ENCODE results near the gene BMP2.

Gene BMP2

DNA sequence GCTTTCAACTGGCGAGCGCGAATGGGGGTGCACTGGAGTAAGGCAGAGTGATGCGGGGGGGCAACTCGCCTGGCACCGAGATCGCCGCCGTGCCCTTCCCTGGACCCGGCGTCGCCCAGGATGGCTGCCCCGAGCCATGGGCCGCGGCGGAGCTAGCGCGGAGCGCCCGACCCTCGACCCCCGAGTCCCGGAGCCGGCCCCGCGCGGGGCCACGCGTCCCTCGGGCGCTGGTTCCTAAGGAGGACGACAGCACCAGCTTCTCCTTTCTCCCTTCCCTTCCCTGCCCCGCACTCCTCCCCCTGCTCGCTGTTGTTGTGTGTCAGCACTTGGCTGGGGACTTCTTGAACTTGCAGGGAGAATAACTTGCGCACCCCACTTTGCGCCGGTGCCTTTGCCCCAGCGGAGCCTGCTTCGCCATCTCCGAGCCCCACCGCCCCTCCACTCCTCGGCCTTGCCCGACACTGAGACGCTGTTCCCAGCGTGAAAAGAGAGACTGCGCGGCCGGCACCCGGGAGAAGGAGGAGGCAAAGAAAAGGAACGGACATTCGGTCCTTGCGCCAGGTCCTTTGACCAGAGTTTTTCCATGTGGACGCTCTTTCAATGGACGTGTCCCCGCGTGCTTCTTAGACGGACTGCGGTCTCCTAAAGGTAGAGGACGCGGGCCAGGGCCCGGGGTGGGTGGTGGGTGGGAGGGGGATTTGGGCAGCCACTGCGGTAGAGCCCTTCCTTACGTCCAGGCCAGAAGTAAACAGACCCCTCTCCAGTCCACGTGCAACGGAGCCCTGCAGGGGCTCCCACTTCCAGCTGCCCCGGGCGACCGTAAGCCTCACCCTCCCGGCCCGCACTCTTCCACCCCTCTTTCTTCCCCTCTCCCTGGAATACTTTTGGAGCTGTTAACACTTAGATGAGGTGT is 998 bp downstream of the BMP2 start:
- DNase-seq (ENCODE audit: low read depth) = peak; percentile 27

DNA sequence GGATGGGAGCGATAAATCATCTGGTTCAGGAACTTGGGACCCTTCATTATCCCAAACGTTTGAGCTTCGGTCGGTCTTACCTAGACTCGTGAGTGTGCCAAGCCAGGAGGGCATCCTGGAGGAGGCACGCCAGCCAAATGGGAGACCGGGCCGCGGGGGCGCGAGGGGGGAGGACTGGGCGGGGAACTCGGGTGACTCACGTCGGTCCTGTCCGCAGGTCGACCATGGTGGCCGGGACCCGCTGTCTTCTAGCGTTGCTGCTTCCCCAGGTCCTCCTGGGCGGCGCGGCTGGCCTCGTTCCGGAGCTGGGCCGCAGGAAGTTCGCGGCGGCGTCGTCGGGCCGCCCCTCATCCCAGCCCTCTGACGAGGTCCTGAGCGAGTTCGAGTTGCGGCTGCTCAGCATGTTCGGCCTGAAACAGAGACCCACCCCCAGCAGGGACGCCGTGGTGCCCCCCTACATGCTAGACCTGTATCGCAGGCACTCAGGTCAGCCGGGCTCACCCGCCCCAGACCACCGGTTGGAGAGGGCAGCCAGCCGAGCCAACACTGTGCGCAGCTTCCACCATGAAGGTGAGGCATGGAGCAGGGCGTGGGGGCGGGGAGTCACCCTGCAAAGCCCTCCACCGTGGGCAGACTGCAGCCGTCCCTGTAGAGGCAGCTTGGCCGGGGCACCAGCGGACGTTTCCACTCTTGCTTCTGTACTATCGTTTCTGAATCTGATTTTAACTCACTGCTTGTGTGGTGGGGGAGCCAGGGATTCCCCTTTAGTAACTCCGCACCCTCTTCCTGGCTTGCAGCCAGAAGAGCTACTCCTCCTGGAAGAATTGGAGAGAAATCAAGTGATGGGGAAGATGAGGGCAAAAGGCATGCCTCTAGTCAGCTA is 2.7 kb downstream of the BMP2 start:
- DNase-seq (ENCODE audit: low read depth) = no peak

DNA sequence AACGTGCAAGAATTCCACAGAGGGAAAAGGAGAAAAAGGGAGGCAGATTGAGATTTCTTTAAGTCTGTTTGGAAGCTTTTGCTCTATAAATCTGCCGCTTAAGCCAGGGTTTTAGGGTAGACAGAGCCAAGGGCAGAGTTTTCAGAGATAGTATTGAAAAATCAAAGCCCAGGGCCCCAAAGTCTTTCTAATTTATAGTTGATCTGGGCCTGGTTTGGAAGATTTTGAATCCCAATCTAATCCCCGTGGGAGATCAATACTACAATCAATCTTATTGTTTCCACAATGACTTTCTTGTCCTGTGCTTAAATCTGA is 3.3 kb downstream of the BMP2 start:
- no peak for DNase-seq (ENCODE audit: low read depth)

DNA sequence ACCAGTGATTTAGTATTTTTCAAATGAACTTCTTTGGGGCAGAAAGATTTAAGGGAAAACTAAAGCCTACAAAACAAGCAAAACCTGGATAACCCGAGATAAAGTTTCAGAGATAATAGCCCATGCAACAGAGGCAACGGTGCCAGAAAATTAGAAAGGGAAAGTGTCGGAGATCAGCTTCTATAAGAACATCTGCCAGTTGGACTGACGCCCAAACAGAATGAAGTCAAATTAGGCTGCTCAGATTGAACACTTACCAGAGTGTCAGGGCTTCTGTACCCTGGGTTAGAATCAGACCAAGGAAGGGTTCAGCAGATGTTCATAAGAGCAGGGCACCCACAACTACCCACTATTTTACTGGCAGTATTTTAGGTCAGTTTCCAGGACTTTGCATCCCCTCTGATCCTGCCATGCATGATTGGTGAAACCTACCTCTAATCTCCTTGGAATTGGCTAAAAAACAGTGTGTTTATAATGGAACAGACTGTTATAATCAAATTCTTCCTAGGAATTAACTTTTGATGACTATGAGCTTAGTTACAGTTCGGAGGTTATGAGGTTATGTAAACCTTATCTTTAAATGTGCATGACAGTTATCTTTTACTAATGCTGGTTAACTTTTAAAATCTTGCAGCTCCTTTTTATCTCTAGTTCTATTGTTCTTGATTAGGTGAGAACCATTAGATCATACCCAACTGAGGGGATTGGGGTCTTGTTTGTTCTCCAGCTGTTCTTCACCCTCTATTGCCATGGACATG is 13.1 kb downstream of the BMP2 start:
- no peak for DNase-seq (ENCODE audit: low read depth)

DNA sequence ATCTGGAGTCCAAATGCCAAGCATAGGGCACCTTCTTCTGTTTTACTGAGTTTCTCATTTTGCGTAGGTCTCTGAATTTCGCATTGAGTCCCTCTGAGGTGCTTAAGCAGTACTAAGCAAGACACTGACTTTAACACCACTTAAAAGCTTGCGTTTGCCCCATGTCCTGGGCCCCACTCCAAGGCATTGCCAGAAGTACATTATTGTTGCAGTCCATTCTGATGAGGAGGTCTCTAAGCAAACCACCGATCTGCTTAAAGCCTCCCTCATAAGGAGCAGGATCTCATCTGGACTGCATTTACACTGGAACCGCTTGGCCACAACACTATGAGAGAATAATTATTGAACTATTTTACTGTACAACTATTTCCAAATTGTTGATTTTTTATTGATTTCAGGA is 16.3 kb downstream of the BMP2 start:
- DNase-seq (ENCODE audit: low read depth) = peak; percentile 76

DNA sequence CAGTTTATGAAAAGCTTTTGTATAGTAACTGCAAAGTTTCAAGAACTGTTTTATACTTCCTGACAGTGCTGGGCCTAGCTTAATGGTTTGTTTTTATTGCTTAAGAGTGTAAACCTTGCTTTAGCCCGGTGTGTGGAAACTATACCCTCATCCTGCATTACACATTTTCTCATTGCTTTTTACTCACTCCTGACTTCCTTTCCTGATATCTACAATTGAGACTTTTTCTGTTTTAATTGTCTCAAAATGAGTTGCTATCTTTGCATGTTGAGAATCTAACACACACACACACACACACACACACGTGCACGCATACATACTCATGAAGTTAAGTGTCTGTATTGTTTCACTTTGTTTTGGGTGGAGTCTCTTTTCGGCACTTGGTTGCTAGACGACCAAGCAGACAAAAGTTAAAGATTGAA is 16.7 kb downstream of the BMP2 start:
- peak; percentile 61 for DNase-seq (ENCODE audit: low read depth)

DNA sequence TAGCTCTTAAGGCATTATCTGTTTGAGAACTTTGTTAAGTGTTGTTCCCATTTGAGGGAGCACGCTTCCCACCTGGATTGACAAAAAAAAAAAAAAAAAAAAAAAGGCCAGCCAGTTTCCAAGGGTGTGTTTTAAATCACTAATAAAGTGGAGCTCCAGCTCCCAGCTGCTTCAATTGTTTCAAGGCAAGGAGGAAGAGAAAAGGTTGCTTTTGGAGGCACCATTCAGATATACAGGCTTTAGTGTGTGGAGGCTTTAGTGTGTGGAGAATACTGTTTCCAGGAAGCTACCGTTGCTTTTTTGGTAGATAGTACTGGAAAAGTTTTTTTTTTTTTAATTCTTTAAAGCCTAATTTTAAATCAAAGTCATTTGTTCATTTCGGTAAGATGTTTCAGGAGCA is 17.3 kb downstream of the BMP2 start:
- no peak for DNase-seq (ENCODE audit: low read depth)

DNA sequence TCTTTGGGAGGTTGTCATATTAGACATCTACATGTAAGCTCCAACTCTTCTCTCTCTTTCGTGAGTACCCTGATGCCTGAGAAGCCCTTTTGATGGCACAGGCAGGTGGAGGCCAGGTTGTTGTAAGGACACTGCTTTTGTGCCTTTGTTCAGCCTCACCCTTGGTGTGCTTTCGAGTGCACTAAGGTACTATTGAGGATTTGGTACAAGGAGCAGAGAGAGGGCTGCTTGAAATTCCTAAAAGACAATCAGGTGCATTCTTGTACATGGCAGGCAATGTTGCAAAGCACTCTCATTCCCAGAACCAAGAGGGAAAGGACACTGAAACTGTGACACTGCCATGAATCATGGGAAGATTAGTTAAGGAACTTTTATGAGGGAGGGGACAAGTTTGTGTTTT is 19.1 kb downstream of the BMP2 start:
- DNase-seq (ENCODE audit: low read depth) = no peak

DNA sequence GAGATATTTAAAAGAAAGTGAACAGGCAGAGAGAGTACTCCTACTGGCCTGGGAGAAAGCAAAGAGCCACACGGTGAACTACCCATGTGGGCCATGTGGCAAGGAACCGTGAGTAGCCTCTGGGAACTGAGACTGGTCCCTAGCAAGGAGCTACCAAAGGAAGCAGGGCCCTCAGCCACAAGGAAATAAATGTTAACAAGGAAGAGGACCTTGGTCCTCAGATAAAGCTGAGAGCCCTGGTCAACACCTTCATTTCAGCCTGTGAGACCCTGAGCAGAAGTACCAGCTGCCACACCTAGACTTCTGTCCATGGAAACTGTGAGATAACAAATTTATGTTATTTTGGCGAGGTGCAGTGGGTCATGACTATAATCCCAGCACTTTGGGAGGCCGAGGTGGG is 25.3 kb downstream of the BMP2 start:
- DNase-seq (ENCODE audit: low read depth) = no peak

DNA sequence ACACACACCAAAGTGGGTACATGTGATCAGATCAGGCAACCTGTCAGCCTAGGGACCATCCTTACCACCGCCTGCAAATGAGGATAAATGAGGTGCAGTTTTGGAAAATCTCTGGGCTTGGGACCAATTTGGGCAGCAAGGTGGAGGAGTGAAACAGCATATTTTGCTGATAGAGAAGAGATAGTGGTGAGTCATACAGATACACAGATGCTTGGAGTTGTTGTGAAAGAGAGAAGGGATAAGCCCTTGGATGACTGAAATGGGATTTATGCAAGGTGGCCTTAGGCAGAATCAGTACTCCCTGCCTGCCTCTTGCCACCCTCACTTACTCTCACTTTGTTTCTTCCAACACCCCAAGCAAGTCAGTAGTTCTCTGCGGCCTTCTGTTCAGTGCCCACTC is 34.7 kb downstream of the BMP2 start:
- no peak for DNase-seq (ENCODE audit: low read depth)

DNA sequence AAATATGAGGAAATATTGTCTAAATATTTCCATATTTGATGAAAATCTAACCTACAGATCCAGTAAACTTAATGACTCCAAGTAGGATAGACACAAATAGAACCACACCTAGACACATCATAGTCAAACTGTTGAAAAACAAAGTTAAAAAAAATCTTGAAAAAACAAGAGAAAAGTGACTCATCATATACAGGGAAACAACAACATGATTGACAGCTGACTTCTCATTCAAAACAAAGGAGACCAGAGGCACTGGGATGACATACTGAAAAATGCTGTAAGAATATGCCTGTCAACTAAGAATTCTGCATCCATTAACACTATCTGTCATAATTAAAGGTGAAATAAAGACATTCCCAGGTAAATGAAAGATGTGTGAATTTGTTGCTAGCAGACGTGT is 38.8 kb downstream of the BMP2 start:
- no peak for DNase-seq (ENCODE audit: low read depth)

DNA sequence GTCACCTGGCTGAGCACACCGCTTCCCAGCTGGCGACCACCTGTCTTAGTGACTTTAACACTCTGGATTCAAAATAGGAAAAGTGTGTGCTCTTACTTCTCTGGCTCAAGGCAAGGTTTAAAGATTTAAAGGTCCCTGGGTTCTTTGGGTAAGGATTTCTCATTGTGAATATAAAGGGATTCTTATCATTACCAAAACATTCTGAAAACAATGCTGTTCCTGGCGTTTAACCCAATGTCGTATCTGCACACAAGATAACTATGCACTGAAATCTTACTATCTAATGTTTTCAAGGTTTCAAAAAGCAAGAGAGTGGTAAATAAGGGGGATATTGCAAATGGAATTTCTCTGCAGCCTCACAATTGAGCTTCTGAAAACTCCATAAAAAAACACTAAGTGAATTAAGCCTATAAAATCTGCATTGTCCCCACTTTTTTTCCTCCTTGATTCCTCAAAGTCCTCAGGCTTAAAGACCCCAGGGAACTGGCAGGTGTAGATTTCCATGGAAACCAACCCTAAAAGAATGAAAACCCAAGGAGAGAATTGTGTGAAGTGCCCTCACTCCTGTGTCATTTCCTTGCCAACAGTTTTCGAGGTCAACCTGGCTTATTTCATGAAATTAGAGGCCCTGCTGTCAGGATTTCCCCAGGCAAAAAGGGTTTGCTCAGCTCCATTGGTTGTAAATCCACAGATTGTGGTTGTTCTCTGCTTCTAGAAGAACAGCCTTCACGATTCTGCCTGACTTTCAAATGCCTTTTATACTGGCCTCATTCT is 44.0 kb downstream of the BMP2 start:
- DNase-seq (ENCODE audit: low read depth) = no peak

DNA sequence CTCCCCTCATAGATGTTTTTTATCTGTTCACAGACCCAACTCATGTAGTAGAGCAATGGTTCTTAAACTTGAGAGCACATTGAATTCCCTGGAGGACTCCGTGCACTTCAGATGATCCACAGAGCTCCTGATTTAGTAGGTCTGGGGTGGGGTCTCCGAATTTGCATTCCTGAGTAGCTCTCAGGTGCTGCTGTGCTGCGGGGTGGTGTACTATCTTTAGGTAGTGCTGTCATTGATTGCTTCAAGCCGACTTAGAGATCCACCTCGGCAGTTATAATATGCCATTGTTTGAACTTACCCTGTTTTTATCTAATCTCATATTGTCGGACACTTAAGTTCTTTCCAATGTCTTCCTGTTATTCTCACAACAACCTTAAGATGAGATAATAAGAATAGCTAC is 45.0 kb downstream of the BMP2 start:
- no peak for DNase-seq (ENCODE audit: low read depth)

DNA sequence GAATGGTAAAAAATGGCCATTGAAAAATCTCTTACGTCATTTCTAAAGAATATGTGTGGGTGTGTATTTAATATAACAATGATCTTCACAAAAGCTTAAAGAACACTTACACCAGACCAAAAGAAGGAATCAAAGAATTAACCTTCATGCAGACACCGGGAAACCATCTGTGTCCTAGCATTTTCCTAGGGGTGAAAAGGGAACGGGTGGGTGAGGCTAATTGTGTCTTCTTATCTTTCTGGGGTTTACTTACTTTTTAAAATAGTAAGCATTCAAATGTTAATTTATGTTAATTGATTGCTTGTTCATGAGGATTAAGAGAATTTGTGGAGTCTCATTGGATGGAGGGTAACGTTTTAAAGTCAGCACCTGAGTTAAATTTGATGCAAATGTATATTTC is 47.5 kb downstream of the BMP2 start:
- no peak for DNase-seq (ENCODE audit: low read depth)

DNA sequence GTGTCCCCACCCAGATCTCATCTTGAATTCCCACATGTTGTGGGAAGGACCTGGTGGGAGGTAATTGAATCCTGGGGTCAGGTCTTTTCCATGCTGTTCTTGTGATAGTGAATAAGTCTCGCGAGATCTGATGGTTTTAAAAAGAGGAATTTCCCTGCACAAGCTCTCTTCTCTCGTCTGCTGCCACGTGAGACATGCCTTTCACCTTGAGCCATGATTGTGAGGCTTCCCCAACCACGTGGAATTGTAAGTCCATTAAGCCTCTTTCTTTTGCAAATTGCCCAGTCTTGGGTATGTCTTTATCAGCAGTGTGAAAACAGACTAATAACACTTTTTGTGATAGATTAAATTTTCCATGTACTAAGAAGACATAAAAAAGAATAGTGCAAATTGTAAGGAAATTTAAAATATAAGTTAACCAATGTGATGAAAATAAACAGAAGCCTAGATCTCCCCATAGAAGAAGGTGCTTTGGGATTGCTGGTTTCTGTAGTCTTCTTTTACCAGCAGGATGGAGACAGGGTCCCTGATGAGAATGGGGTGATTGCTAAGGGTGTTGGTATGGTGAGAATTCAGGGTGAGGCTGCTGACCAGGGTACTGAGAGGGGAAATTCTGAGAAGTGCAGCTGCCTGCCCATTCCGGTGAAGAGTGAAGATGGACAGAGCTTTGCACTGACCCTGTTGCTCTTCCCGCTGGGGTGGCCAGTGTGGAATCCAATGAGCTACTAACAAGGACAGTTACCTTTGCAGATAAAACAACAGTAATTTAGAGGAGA is 50.7 kb downstream of the BMP2 start:
- DNase-seq (ENCODE audit: low read depth) = no peak

DNA sequence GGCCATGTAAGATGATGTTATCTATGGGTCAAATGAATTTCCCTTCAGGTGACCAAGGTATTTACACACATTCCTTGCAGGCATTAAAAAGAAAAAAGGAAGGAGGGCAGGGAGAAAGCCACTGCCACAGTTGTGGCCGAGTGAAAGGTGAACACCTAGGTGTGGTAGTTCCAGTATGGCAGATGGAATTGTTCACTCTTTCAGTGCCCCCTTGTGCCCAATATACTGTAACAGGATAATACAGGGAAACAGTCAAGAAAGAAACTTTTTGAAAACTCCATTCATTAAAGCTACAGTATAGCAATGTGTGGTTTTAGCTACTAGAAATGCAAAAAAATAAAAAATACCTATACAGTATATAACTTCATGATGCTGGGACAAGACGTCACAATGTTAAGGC is 52.1 kb downstream of the BMP2 start:
- no peak for DNase-seq (ENCODE audit: low read depth)

DNA sequence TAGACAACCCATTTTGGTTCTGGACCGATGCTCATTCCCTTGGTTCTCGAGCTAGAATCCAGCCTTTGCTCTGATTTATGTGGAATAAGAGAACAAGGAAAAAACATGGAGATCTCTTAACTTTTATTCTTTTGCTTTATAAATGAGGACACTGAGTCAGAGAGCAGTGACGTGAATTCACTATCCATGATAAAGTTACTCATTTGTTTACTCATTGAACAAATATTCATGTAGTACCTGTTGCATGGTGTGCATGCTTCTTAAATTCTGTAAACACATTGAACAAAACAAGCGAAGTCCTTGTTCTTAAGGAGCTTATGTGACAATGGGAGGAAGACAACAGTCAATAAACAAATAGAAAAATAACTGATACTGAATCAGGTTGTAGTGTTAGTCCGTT is 56.9 kb downstream of the BMP2 start:
- no peak for DNase-seq (ENCODE audit: low read depth)

DNA sequence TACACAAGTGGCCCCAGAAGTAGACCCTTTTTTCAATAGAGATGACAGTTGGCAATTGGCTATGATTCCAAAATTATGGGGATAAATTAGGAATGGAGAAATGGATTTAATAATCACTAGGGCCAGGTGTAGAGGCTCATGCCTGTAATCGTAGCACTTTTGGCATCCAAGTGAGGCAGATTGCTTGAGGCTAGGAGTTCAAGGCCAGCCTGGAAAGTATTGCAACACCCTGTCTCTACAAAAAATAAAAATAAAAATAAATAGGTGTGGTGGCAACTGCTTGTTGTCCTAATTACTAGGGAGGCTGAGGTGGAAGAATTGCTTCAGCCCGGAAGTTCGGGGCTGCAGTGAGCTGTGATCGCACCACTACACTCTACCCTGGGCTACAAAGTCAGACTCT is 60.0 kb downstream of the BMP2 start:
- DNase-seq (ENCODE audit: low read depth) = no peak

DNA sequence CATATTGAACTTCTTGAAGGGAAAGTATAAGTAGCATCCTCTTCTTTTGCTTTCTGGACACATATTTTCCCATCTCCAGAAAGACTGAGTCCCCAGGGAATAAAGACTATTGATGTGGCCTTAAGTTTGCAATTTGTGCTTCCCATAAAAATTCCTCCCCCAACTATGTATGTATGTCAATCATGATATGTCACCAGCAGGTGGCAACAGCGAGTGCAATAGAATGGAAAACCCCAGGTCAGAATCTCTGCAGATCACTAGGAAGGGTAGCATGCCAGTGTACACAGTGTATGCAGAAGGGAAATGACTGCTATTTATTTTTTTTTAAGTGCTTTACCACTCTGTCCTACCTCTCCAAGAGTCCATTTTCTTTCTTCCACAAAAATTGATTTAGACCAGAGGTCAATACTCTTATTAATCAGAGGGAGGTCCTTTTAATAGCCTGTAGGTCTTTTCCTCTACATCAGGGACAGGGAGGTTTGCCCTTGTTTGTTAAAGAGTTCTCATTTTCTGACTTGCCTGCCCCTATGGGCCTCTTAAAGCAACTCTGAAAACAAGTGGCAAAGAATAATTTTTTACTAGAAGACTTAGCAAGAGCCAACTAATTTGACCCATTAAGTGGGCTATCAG is 61.4 kb downstream of the BMP2 start:
- DNase-seq (ENCODE audit: low read depth) = peak; percentile 41

DNA sequence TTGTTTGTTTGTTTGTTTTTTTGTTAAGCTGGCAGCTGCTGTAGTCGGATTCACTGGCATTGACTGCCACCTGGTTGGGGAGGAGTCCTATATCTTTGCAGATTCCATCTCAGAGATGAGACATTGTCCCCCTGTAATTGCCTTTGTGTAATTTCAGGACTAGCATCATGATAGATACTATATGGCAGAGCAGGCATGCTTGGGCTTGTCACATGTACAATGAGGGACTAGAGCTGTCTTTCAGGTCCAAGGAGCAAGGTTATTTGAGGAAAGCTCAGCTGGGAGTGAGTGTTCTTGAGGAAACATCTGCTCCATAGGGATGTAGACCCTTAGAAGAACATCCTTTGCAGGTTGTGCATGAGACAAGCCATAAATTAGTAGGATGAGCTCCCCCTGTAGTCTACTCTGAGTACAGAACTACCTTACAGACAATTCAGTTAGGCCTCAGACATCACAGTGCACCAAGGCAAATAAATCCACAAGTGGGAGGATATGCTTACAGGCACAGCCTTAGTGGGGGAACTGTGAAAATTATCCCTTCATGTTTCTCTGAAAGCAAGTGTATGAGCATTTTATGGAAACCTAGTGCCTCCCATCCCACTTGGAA is 62.1 kb downstream of the BMP2 start:
- no peak for DNase-seq (ENCODE audit: low read depth)
